H9 (cell line): ENCODE measurements around the gene CLTCL1. TPM values are rescaled to one million over a fixed set of nuclear protein-coding genes. Genes with fewer than 3 reads are reported as not detected.

Experiments used
- DNase-seq: peaks from one replicate; pipeline ENCODE4 v3.0.0-alpha.2; 2017
- H2AFZ ChIP-seq: one replicate; pipeline ENCODE4 v1.6.1; 2013; ENCODE audit warnings: mild to moderate bottlenecking, low read length, control low read depth, moderate library complexity
- H2AK5ac ChIP-seq: 2 replicates; pipeline ENCODE4 v1.6.1; 2013; ENCODE audit warnings: low read length, control low read depth, mixed read lengths; ENCODE audit not compliant: insufficient read length
- H2BK120ac ChIP-seq: one replicate; pipeline ENCODE4 v1.6.1; 2013; ENCODE audit warnings: low read depth, mild to moderate bottlenecking, low read length, control low read depth, inconsistent platforms; ENCODE audit not compliant: poor library complexity, severe bottlenecking
- H2BK12ac ChIP-seq: 2 replicates; pipeline ENCODE4 v1.6.1; 2013; ENCODE audit warnings: low read length, control low read depth, mixed read lengths, low read depth; ENCODE audit not compliant: insufficient read length
- H2BK15ac ChIP-seq: 2 replicates; pipeline ENCODE4 v1.6.1; 2013; ENCODE audit warnings: low read depth, low read length, control low read depth
- H2BK20ac ChIP-seq: one replicate; pipeline ENCODE4 v1.6.1; 2013; ENCODE audit warnings: low read depth, mild to moderate bottlenecking, low read length, control low read depth, inconsistent platforms; ENCODE audit not compliant: poor library complexity, severe bottlenecking
- H2BK5ac ChIP-seq: 2 replicates; pipeline ENCODE4 v1.6.1; 2013; ENCODE audit warnings: low read length, control low read depth, mixed read lengths; ENCODE audit not compliant: insufficient read length
- H3K14ac ChIP-seq: 2 replicates; pipeline ENCODE4 v1.6.1; 2013; ENCODE audit warnings: low read length, control low read depth; ENCODE audit not compliant: insufficient read depth
- H3K18ac ChIP-seq: 2 replicates; pipeline ENCODE4 v1.6.1; 2013; ENCODE audit warnings: low read depth, mild to moderate bottlenecking, mixed read lengths, low read length, control low read depth; ENCODE audit not compliant: insufficient read length
- H3K23ac ChIP-seq: 2 replicates; pipeline ENCODE4 v1.6.1; 2013; ENCODE audit warnings: low read length, control low read depth, mixed read lengths, low read depth; ENCODE audit not compliant: insufficient read length
- H3K23me2 ChIP-seq: 2 replicates; pipeline ENCODE4 v1.6.1; 2013; ENCODE audit warnings: low read depth, mild to moderate bottlenecking, mixed read lengths, low read length, control low read depth; ENCODE audit not compliant: insufficient read length, poor library complexity, severe bottlenecking
- H3K27ac ChIP-seq: 2 replicates; pipeline ENCODE4 v1.5.1; 2013; ENCODE audit warnings: low read length, control low read depth, mixed read lengths, low read depth; ENCODE audit not compliant: insufficient read length
- H3K27me3 ChIP-seq: 2 replicates; pipeline ENCODE4 v1.6.1; 2013; ENCODE audit warnings: low read length, control low read depth, inconsistent platforms; ENCODE audit not compliant: insufficient read depth
- H3K4ac ChIP-seq: 2 replicates; pipeline ENCODE4 v1.6.1; 2013; ENCODE audit warnings: low read depth, mild to moderate bottlenecking, control low read depth, inconsistent platforms, low read length, moderate library complexity
- H3K4me1 ChIP-seq: 2 replicates; pipeline ENCODE4 v1.6.1; 2013; ENCODE audit warnings: low read length, control low read depth, inconsistent platforms; ENCODE audit not compliant: insufficient read depth
- H3K4me2 ChIP-seq: 2 replicates; pipeline ENCODE4 v1.6.1; 2013; ENCODE audit warnings: low read length, control low read depth, mixed read lengths; ENCODE audit not compliant: insufficient read length, insufficient read depth
- H3K56ac ChIP-seq: 2 replicates; pipeline ENCODE4 v1.6.1; 2013; ENCODE audit warnings: low read depth, mild to moderate bottlenecking, mixed read lengths, low read length, control low read depth; ENCODE audit not compliant: insufficient read length
- H3K79me1 ChIP-seq: 2 replicates; pipeline ENCODE4 v1.6.1; 2013; ENCODE audit warnings: low read depth, mild to moderate bottlenecking, moderate library complexity, low read length, control low read depth, inconsistent platforms; ENCODE audit not compliant: insufficient read depth, poor library complexity, severe bottlenecking
- H3K79me2 ChIP-seq: 2 replicates; pipeline ENCODE4 v1.6.1; 2013; ENCODE audit warnings: low read length, control low read depth, inconsistent platforms; ENCODE audit not compliant: insufficient read depth
- H3K9ac ChIP-seq: 2 replicates; pipeline ENCODE4 v1.6.1; 2013; ENCODE audit warnings: low read length, control low read depth, mixed read lengths; ENCODE audit not compliant: insufficient read length; ENCODE audit errors: extremely low read depth
- H3K9me3 ChIP-seq: one replicate; pipeline ENCODE4 v1.6.1; 2013; ENCODE audit warnings: low read depth, low read length, inconsistent platforms; ENCODE audit not compliant: control insufficient read depth
- H3T11ph ChIP-seq: one replicate; pipeline ENCODE4 v1.6.1; 2013; ENCODE audit warnings: mild to moderate bottlenecking, low read length, control low read depth, inconsistent platforms
- H4K20me1 ChIP-seq: one replicate; pipeline ENCODE4 v1.6.1; 2013; ENCODE audit not compliant: control insufficient read depth, insufficient read length, insufficient read depth
- H4K5ac ChIP-seq: 2 replicates; pipeline ENCODE4 v1.6.1; 2013; ENCODE audit warnings: low read depth, mild to moderate bottlenecking, mixed read lengths, low read length, control low read depth; ENCODE audit not compliant: insufficient read length
- H4K8ac ChIP-seq: replicated peaks from 2 replicates; pipeline ENCODE4 v1.6.1; 2013; ENCODE audit warnings: low read length, control low read depth, mixed read lengths, low read depth; ENCODE audit not compliant: insufficient read length
- H4K91ac ChIP-seq: 2 replicates; pipeline ENCODE4 v1.6.1; 2013; ENCODE audit warnings: low read depth, mild to moderate bottlenecking, moderate library complexity, mixed read lengths, low read length, control low read depth; ENCODE audit not compliant: insufficient read length
- H3K27ac Mint-ChIP-seq, 3 experiments: 2 replicates in 2 of 3; 3 replicates in 1 of 3; pipeline ENCODE4 v1.8.0; 2020 to 2021; ENCODE audit warnings: mixed read lengths in 3 of 3, mild to moderate bottlenecking in 1 of 3, moderate library complexity in 1 of 3
- H3K27me3 Mint-ChIP-seq: 2 replicates; pipeline ENCODE4 v1.8.0; 2021; ENCODE audit warnings: low read depth, mild to moderate bottlenecking, moderate library complexity, mixed read lengths
- H3K36me3 Mint-ChIP-seq, 3 experiments: 2 replicates in 2 of 3; 3 replicates in 1 of 3; pipeline ENCODE4 v1.8.0; 2020 to 2021; ENCODE audit warnings: low read depth in 3 of 3, mixed read lengths in 3 of 3; ENCODE audit not compliant: insufficient read depth in 1 of 3
- H3K4me1 Mint-ChIP-seq, 2 experiments: 2 replicates each; pipeline ENCODE4 v1.8.0; 2020; ENCODE audit warnings: mixed read lengths in 2 of 2
- H3K4me3 Mint-ChIP-seq, 2 experiments: 2 replicates in 1 of 2; 3 replicates in 1 of 2; pipeline ENCODE4 v1.8.0; 2020 to 2021; ENCODE audit warnings: mild to moderate bottlenecking in 2 of 2, mixed read lengths in 2 of 2, moderate library complexity in 1 of 2
- H3K9me3 Mint-ChIP-seq, 2 experiments: 2 replicates in 1 of 2; 3 replicates in 1 of 2; pipeline ENCODE4 v1.8.0; 2020; ENCODE audit warnings: mild to moderate bottlenecking in 2 of 2, mixed read lengths in 2 of 2, moderate library complexity in 1 of 2
- WGBS: extraction: QIAGEN DNeasy Blood & Tissue Kit; methylation state at CpG from one replicate; pipeline ENCODE4 v1.1.7; 2013; ENCODE audit warnings: missing lambda C conversion rate, low lambda C conversion rate, mixed read lengths; ENCODE audit not compliant: insufficient read length; ENCODE audit errors: extremely low coverage; 5-methylcytosine and 5-hydroxymethylcytosine counted together
- total RNA-seq: library from RNA; stranded (reverse); gene quantifications from 2 replicates; pipeline ENCODE4 v1.2.1, GENCODE V29; 2021
- TF ChIP-seq, protein P1 (sequence below): fragments of 200-600 bp; sonication (generic); conservative IDR thresholded peaks from 3 replicates; pipeline ENCODE4 v1.8.0; 2021; ENCODE audit warnings: antibody characterized with exemption, mild to moderate bottlenecking

Gene CLTCL1
- total RNA-seq, 1 experiment from 2014 or later, result 11.1 TPM

DNA sequence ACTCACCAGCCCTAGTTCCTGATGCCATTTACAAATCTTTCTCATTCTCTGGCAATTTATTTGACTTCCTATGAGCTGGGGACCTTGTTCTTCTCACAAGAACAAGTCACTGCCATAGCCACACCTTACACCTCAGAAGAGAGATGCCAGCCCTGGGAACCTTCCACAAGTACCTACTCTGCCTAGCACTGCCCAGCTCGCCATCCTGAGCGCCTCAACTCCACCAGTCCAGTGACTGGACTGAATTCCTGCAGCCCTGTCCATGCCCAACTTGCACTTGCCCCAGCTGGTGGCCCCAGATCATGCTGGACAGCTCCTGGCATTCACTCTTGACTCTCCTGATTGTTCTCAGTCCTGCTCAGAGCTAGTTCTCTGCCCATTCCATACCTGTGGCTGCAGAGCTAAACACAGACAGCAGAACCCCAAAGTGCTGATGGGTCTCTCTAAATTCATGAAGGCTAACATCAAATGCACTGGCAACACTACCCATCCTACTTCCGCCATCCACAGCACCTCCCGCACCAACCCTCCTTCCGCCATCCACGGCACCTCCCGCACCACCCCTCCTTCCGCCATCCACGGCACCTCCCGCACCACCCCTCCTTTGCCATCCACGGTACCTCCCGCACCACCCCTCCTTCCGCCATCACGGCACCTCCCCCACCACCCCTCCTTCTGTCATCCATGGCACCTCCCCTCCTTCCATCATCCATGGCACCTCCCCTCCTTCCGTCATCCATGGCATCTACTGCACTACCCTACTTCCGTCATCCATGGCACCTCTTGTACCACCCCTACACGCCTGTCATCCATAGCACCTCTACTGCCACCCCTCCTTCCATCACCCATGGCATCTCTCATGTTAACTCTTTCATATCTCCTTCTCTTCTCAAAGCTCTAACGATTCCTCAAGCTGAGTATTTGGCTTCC lies 89.4 kb downstream of the CLTCL1 start:
- Histone ChIP-seq H3K4me2 (no peak overlapping the region), H4K8ac (no peak overlapping the region), H3K27me3 (no peaks in the 10 kb centered on the region), H3K27ac (no peak overlapping the region), H4K20me1 (no peaks in the 10 kb centered on the region), H2BK15ac (no peak overlapping the region), H3K23me2 (no peaks in the 10 kb centered on the region), H3K79me2 (no peaks in the 10 kb centered on the region), H3T11ph (no peak overlapping the region), H3K14ac (no peak overlapping the region; the same call in 1 of the 2 replicates), H2BK20ac (no peak overlapping the region), H3K9me3 (no peaks in the 10 kb centered on the region), H2BK5ac (no peak overlapping the region), H2BK12ac (no peak overlapping the region), H3K9ac (no peak overlapping the region), H4K91ac (no peak overlapping the region), H3K4ac (no peak overlapping the region), H2AFZ (no peak overlapping the region), H3K18ac (no peak overlapping the region), H2BK120ac (no peak overlapping the region), H4K5ac (no peak overlapping the region), H3K79me1 (no peaks in the 10 kb centered on the region), H3K56ac (no peak overlapping the region), H2AK5ac (no peak overlapping the region), H3K4me1 (no peaks in the 10 kb centered on the region), H3K23ac (no peak overlapping the region)
- Mint-ChIP-seq H3K4me1 (peaks cover 7 to 10% of the 10 kb centered on the region in 2 experiments), H3K27ac (peak overlapping the region in 2 of 3 experiments; percentile 8 to 19; a peak in 4 of 7 replicates), H3K27me3 (no peaks in the 10 kb centered on the region), H3K9me3 (no peaks in the 10 kb centered on the region; a peak in 1 of 5 replicates), H3K36me3 (peaks cover 4 to 18% (median 7%) of the 10 kb centered on the region in 3 experiments; a peak in 6 of 7 replicates), H3K4me3 (no peak overlapping the region)
- TF ChIP-seq, protein P1, sequence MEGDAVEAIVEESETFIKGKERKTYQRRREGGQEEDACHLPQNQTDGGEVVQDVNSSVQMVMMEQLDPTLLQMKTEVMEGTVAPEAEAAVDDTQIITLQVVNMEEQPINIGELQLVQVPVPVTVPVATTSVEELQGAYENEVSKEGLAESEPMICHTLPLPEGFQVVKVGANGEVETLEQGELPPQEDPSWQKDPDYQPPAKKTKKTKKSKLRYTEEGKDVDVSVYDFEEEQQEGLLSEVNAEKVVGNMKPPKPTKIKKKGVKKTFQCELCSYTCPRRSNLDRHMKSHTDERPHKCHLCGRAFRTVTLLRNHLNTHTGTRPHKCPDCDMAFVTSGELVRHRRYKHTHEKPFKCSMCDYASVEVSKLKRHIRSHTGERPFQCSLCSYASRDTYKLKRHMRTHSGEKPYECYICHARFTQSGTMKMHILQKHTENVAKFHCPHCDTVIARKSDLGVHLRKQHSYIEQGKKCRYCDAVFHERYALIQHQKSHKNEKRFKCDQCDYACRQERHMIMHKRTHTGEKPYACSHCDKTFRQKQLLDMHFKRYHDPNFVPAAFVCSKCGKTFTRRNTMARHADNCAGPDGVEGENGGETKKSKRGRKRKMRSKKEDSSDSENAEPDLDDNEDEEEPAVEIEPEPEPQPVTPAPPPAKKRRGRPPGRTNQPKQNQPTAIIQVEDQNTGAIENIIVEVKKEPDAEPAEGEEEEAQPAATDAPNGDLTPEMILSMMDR, result no peak
- DNase-seq, result no peak
- no CpG with 5 or more reads among the region's 18 CpGs for WGBS
